ENCODE data around the gene LHFPL5.

- TF ChIP-seq POLR2A (IDR thresholded peaks at IDR 0.05) (no peak), CTCF (IDR thresholded peaks at IDR 0.05) (no peak)
Observed at GRCh38 chr6:35771343-35771627, 33.9 kb upstream of the LHFPL5 start.

All from uterus (tissue), 2 donors.